SK-N-SH treated with all-trans-retinoic acid at 6 μM for 48 hours (cell line): ENCODE measurements around the gene TNRC6B.

ENCODE experiments used
- ARNTL ChIP-seq: fragments of 450-650 bp; formaldehyde crosslinking; IDR thresholded peaks from 2 replicates; pipeline ENCODE4 v1.5.0; 2020; ENCODE audit warnings: low read depth, mild to moderate bottlenecking, moderate library complexity, borderline replicate concordance
- GLIS3 ChIP-seq: fragments of 250-450 bp; sonication (Bioruptor Pico); IDR thresholded peaks from 2 replicates; pipeline ENCODE4 v1.5.0; 2020; ENCODE audit warnings: mild to moderate bottlenecking, moderate library complexity
- PATZ1 ChIP-seq: fragments of 250-450 bp; sonication (Bioruptor Pico); IDR thresholded peaks from 2 replicates; pipeline ENCODE4 v1.8.0; 2020; ENCODE audit warnings: mild to moderate bottlenecking, moderate library complexity, borderline replicate concordance
- PPARA ChIP-seq: fragments of 250-450 bp; sonication (Bioruptor Pico); IDR thresholded peaks from 2 replicates; pipeline ENCODE4 v1.5.0; 2020; ENCODE audit warnings: mild to moderate bottlenecking, borderline replicate concordance
- TCF4 ChIP-seq: fragments of 250-450 bp; sonication (Bioruptor Pico); IDR thresholded peaks from 2 replicates; pipeline ENCODE4 v1.8.0; 2021; ENCODE audit warnings: mild to moderate bottlenecking, moderate library complexity, borderline replicate concordance
- ZFP30 ChIP-seq: fragments of 450-650 bp; formaldehyde crosslinking; IDR thresholded peaks from 2 replicates; pipeline ENCODE4 v1.5.0; 2022; ENCODE audit warnings: mild to moderate bottlenecking, moderate library complexity

GRCh38 chr22:40314041-40314440 lies 136.3 kb downstream of the TNRC6B start:
- TF ChIP-seq PATZ1 (CRISPR knock-in tag), result no peak
- TF ChIP-seq ZFP30, result no peak
- TF ChIP-seq GLIS3 (CRISPR knock-in tag), result no peak
- TF ChIP-seq PPARA (CRISPR knock-in tag), result no peak
- no peak for TF ChIP-seq ARNTL
- TF ChIP-seq TCF4 (CRISPR knock-in tag), result no peak
